GM06990 (cell line): ENCODE measurements around the gene AMMECR1.

Experiments used
- DNase-seq: peaks from one replicate; pipeline ENCODE4 v3.0.0-alpha.2; 2011; ENCODE audit not compliant: insufficient read length; ENCODE audit errors: extremely low read depth
- H3K27me3 ChIP-seq: replicated peaks from 2 replicates; pipeline ENCODE4 v1.6.0; 2011; ENCODE audit warnings: low read length; ENCODE audit not compliant: control insufficient read depth, insufficient read depth
- H3K36me3 ChIP-seq: 2 replicates; pipeline ENCODE4 v1.5.1; 2011; ENCODE audit warnings: low read length; ENCODE audit not compliant: control insufficient read depth, insufficient read depth
- H3K4me3 ChIP-seq: replicated peaks from 2 replicates; pipeline ENCODE4 v1.5.1; 2011; ENCODE audit warnings: low read depth, mild to moderate bottlenecking, control low read depth, low read length
- CTCF ChIP-seq: IDR thresholded peaks from 2 replicates; pipeline ENCODE4 v1.5.1; 2011; ENCODE audit warnings: low read length, control low read depth, mild to moderate bottlenecking, inconsistent platforms; ENCODE audit not compliant: insufficient read depth, poor library complexity, severe bottlenecking

The AMMECR1 gene

GRCh38 chrX:110167952-110168451, 149.9 kb downstream of the AMMECR1 start:
- Histone ChIP-seq H3K36me3 (no peaks in the 10 kb centered on the region), H3K4me3 (no peak overlapping the region), H3K27me3 (no peaks in the 10 kb centered on the region)
- TF ChIP-seq CTCF, result peak; percentile 85
- DNase-seq, result no peak

GRCh38 chrX:110163488-110163887, 154.4 kb downstream of the AMMECR1 start:
- no peak for TF ChIP-seq CTCF
- H3K4me3 ChIP-seq, result no peak overlapping the region
- no peaks in the 10 kb centered on the region for H3K36me3 ChIP-seq
- DNase-seq, result no peak
- no peaks in the 10 kb centered on the region for H3K27me3 ChIP-seq

DNA sequence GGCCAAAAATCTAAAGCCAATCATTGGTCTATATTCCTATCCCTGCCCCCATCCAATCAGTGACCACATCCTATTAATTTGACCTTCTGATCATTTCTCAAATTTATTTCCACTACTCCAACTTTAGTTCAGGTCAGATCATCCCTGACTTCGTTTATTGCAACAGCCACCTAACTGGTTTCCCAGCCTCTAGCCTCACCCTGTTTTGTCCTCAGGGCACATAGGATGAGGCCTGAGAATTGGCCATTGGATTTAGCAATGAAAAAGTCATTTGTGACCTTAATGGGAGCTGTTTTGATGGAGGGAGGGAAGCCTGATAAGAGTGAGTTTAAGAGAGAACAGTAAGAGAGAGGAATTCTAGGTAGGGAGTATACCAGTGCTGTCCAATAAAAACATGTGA, 155.0 kb downstream of the AMMECR1 start:
- TF ChIP-seq CTCF, result no peak
- Histone ChIP-seq H3K36me3 (no peaks in the 10 kb centered on the region), H3K27me3 (no peaks in the 10 kb centered on the region), H3K4me3 (no peak overlapping the region)
- DNase-seq, result no peak

GRCh38 chrX:110162131-110162530, 155.8 kb downstream of the AMMECR1 start:
- TF ChIP-seq CTCF, result no peak
- Histone ChIP-seq H3K27me3 (no peaks in the 10 kb centered on the region), H3K36me3 (no peaks in the 10 kb centered on the region), H3K4me3 (no peak overlapping the region)
- DNase-seq, result no peak

- no peak for TF ChIP-seq CTCF
- no peak for DNase-seq
- H3K36me3 ChIP-seq, result no peaks in the 10 kb centered on the region
- no peak overlapping the region for H3K4me3 ChIP-seq
- no peaks in the 10 kb centered on the region for H3K27me3 ChIP-seq
Measured at GRCh38 chrX:110161361-110161686, 156.6 kb downstream of the AMMECR1 start.

DNA sequence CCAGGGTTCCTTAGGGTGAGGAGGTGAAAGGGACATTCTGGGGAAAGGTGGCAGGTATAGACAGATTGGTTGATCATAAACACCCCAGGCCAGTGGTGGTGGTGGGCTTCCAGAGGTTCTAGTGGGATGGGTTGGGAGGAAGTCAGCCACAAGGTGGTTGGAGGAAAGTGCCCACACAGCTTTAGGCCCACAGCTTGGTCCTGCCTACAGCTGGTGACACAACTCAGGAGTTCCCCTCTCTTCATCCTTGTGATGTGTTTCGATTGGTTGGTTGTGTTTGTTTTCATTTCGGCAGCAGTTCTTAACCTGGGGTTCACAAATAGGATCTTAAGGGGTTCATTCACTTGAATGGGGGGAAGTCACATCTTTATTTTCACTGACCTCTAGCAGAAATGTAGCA, 158.0 kb downstream of the AMMECR1 start:
- Histone ChIP-seq H3K36me3 (no peaks in the 10 kb centered on the region), H3K4me3 (no peak overlapping the region), H3K27me3 (no peaks in the 10 kb centered on the region)
- DNase-seq, result no peak
- no peak for TF ChIP-seq CTCF
